Measurements from ENCODE around the gene TUBB2A.
"Not testable (repeated sequence)": the region's sequence is repeated elsewhere in the genome, so short reads cannot be mapped to it uniquely, and the experiment has no call there.

Gene TUBB2A

DNA sequence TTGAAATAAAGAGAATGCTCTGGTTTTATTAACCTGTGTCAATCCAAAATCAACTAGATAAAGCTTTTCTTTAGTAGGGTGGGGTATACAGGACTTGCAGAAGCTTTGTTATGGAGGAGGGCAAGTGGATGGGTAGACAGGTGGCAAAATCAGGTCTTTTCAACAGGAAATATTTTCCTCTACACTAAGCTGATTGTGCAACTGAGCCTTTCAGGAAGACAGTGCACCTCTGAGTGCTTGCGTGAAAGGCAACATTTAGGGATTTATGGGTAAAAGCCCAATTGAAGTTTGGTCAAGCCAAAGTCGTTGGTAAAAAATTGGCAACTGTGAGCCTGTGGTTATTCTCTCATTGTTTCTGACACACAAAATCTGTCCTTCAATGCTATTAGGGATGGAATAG is 23.8 kb upstream of the TUBB2A start:
- DNase-seq (ENCODE audit: low read depth in 4 of 4, low spot score in 1 of 4), result no peak

DNA sequence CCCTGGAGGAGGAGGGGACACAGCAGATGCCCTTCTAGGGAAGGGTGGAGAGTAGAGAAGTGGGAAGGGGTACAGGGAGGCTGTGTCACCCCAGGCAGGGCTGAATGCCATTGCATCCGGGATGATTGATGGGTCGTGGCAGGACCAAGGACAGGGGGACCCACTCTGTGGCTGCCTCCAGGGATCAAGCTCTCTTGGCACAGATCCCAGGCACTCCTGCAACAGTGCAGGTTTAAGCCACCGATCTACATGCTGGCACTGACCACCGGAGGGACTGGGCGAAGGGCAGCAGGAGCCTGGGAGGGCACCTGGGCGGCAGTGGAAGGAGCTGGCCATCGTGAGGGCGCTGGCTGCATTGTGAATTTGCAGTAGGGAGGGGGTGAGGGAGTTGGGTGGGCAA is 22.6 kb upstream of the TUBB2A start:
- DNase-seq (ENCODE audit: low read depth in 4 of 4, low spot score in 1 of 4), result not testable (repeated sequence)

DNA sequence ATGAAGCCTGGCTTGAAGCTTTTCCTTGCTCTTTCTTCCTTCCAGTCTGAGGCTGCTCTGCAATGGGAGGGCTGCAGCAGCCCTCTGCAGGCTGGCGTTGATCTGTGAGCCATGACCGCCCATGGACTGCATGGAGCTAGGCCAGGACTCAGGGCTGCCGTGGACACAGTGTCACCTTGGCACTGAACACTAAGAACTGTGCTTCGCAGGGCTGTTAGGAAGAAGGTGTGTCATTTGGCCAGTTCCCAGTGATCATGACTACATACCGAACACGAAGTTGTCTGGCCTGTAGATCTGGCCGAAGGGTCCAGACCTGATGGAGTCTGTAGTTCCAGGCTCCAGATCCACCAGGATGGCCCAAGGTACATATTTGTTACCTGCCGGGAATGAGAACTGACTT is 21.3 kb upstream of the TUBB2A start:
- not testable (repeated sequence) for DNase-seq (ENCODE audit: low read depth in 4 of 4, low spot score in 1 of 4)

DNA sequence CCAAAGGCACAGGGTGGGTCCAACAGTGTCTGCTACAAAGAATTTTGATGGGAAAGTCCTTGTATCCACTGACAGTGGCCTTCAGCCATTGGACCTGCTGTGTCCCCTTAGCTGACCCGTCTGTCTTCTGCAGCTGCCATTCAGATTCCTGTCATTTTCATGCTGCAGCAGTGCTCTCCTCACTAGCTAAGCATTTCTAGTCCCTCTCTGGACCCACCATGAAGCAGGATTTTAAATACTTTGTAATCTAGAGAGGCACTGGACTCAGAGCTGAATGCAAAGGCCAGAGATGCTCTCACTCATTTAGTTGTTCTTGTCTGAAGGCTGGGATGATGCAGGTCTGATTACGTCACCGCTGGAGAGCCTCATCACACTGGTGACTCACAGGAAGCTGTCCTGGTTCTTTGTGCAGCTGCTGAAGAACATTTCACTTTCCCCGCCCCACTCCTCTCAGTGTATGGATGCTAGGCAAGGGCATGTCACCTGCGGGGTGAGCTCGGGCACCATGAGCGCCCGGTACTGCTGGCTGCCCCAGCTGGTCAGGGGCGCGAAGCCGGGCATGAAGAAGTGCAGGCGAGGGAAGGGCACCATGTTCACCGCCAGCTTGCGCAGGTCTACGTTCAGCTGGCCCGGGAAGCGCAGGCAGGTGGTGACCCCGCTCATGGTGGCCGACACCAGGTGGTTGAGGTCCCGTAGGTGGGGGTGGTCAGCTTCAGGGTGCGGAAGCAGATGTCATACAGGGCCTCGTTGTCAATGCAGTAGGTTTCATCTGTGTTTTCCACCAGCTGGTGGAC is 19.4 kb upstream of the TUBB2A start:
- no peak for DNase-seq (ENCODE audit: low read depth in 4 of 4, low spot score in 1 of 4)

DNA sequence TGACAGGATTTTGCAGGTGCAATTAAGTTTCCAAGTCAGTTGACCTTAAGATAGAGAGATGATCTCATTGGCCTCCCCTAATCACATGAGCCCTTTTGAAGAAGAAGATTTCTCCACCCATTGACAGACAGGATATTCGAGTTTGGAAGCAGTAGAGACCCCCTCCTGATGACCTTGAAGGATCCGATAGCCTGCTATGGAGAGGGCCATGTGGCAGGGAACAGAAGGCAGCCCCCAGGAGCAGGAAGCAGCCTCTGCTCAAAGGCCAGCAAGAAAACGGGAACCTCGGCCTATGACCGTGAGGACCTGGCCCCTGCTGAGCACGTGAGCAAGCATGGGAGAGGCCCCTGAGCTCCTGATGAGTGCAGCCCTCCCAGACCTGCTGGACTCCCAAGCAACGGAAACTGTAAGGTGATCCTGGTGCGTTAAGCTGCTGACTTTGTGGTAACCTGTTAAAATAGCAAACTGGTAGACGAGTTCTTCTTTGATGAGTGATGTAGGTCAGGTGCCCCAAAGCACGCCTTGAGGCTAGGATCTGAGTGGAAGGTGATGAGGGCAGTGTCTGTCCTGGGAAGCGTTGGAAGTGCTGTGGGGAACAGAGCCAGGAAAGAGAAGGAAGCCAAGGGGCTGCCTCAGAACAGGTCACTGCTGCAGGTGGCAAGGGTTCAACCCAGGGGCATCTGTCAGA is 18.5 kb upstream of the TUBB2A start:
- DNase-seq (ENCODE audit: low read depth in 4 of 4, low spot score in 1 of 4), result no peak

DNA sequence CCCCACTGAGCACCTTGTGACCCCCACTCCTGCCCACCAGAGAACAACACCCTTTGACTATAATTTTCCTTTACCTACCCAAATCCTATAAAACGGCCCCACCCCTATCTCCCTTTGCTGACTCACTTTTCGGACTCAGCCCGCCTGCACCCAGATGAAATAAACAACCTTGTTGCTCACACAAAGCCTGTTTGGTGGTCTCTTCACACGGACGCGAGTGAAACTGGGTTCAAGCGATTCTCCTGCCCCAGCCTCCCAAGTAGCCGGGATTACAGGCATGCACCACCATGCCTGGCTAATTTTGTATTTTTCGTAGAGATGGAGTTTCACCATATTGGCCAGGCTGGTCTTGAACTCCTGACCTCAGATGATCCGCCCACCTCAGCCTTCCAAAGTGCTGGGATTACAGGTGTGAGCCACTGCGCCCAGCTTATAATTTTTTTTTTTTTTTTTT is 16.3 kb upstream of the TUBB2A start:
- not testable (repeated sequence) for DNase-seq (ENCODE audit: low read depth in 4 of 4, low spot score in 1 of 4)

DNA sequence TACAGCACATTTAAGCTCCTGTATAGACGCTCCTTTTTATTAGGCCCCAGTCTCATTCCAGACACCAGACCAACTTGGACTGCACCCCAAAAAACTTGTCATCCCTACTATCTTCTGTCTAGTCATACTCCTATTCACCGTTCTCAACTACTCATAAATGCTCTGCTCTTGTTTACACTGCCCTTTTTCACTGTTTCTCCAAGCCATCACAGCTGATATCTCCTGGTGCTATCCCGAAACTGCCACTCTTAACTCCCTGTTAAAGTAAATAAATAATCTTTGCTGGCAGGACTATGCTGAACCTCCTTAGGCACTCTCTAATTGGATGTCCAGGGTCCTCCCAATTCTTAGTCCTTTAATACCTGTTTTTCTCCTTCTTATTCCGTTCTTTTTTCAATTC is 15.4 kb upstream of the TUBB2A start:
- DNase-seq (ENCODE audit: low read depth in 4 of 4, low spot score in 1 of 4), result not testable (repeated sequence)

DNA sequence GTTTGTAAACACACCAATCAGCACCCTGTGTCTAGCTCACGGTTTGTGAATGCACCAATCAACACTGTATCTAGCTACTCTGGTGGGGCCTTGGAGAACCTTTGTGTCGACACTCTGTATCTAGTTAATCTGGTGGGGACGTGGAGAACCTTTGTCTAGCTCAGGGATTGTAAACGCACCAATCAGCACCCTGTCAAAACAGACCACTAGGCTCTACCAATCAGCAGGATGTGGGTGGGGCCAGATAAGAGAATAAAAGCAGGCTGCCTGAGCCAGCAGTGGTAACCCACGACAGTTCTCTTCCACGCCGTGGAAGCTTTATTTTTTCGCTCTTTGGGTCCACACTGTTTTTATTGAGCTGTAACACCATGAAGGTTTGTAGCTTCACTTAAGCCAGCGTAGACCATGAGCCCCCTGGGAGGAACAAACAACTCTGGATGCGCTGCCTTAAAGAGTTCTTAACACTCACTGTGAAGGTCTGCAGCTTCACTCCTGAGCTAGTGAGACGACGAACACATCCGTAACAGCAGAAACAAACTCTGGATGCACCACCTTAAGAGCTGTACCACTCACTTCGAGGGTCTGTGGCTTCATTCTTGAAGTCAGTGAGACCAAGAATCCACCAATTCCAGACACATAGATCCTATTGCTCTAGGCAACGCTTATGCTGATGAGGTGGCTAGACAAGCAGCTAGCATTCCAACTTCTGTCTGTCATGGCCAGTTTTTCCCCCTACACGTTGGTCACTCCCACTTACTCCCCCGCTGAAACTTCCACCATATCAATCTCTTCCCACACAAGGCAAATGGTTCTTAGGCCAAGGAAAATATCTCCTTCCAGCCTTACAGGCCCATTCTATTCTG is 14.2 kb upstream of the TUBB2A start:
- DNase-seq (ENCODE audit: low read depth in 4 of 4, low spot score in 1 of 4), result not testable (repeated sequence)

DNA sequence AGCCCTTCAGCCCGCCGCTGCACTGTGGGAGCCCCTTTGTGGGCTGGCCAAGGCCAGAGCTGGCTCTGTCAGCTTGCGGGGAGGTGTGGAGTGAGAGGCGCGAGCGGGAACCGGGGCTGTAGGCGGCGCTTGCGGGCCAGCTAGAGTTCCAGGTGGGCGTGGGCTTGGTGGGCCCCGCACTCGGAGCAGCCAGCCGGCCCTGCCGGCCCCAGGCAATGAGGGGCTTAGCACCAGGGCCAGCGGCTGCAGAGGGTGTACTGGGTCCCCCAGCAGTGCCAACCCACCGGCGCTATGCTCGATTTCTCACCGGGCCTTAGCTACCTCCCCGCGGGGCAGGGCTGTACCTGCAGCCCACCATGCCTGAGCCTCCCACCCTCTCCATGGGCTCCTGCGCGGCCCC is 13.3 kb upstream of the TUBB2A start:
- not testable (repeated sequence) for DNase-seq (ENCODE audit: low read depth in 4 of 4, low spot score in 1 of 4)

DNA sequence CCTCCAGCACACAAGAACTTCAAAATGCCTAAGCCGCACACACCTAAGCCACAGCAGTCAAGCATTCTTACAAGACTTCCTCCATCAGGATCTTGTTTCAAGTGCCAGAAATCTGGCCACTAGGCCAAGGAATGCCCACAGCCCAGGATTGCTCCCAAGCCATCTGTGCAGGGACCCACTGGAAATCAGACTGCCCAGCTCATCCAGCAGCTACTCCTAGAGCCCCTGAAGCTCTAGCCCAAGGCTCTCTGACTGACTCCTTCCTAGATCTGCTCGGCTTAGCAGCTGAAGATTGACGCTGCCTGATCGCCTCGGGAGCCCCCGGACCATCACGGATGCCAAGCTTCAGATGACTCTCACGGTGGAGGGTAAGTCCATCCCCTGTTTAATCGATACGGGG is 10.7 kb upstream of the TUBB2A start:
- DNase-seq (ENCODE audit: low read depth in 4 of 4, low spot score in 1 of 4), result not testable (repeated sequence)

DNA sequence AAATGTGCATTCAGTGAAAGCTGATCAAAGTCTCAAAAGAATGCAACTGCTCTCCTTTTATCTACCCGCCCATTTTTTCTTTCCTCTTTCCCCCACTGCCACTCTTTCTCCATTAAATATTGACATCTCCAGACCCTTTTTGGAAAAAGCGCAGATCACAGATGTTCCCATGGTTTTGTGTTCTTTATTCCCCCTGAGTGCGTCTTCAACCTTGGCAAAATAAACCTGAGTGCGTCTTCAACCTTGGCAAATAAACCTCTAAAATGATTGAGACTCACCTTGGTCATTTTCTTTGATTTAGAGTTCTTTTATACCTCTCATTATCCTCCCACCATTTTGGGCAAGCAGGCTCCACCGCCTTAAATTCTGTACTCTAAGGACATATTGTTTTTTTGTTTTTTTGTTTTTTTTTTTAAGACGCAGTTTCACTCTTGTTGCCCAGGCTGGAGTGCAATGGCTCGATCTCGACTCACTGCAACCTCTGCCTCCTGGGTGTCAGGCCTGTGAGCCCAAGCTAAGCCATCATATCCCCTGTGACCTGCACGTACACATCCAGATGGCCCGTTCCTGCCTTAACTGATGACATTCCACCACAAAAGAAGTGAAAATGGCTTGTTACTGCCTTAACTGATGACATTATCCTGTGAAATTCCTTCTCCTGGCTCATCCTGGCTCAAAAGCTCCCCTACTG is 9.3 kb upstream of the TUBB2A start:
- DNase-seq (ENCODE audit: low read depth in 4 of 4, low spot score in 1 of 4), result not testable (repeated sequence)

DNA sequence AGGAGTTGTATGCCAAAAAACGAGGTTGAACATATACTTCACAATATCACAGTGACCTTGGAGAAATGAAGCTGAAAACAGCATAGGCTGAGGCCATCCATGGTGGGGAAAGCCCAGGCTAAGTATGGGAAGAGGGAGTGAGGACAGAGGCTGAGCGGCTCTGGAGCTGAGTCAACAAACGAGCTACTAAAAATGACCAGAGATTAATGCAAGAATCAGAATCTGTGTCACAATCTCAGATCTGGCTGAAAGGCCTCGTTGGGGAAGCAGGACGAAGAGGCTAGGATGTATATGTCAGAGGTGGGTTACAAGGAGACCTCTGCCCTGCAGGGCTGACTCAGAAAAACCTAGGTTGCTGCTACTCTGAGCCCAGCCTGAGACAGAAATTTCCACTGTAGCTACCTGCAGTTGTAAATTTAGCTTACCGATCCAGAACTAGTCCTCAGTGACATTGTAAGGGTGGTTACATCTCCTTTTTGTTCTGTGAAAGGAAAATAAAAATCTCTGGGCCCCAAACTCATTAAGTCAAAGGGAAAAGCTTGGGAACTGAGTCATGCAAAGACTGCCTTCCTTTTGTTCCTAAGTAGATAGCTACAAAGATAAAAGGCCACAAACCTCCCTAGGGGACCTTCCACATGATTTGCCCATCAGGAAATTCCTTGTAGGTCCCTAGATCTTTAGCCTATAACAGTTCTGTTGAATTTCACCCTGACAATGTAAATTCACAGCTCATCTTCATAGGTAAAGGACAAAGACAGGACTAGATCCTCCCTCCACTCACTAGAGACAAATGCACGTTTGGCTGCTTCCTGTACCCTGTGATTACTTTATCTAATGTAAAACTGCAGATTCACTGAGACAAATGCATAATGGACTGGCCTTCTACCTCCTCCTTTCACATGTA is 8.5 kb upstream of the TUBB2A start:
- no peak for DNase-seq (ENCODE audit: low read depth in 4 of 4, low spot score in 1 of 4)

DNA sequence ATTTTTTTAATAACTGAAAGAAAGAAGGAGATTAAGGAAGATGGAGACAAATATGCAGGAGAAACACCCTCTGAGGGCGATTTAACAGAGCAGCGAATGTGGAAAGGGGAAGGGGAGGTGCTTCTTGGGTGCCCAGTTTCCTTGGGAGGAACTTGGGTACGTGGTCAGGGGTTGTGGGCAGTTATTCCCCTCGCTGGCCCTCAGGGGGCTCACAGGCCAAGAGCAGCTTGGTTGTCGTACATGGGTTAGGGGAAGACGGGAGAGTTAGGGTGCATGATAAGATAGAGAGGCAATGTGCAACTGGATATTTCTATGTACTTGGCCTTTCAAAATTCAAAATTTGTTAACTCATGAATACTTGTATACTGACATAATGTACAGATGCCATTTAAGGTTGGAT is 7.0 kb upstream of the TUBB2A start:
- no peak for DNase-seq (ENCODE audit: low read depth in 4 of 4, low spot score in 1 of 4)

DNA sequence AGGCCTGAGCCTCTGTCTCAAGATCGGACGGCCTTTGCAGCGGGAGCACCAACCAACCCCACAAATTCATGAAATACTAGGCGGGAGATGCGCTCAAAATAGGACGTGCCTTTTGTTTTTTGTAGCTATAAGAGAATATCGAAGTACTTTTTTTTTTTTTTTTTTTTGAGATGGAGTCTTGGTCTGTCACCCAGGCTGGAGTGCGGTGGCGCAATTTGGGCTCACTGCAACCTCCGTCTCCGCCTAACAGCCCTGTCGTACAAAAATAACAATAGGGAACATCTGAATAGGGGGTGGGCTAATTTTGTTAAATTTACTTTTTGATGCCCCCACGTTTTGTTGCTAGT is 5.9 kb upstream of the TUBB2A start:
- no peak for DNase-seq (ENCODE audit: low read depth in 4 of 4, low spot score in 1 of 4)

DNA sequence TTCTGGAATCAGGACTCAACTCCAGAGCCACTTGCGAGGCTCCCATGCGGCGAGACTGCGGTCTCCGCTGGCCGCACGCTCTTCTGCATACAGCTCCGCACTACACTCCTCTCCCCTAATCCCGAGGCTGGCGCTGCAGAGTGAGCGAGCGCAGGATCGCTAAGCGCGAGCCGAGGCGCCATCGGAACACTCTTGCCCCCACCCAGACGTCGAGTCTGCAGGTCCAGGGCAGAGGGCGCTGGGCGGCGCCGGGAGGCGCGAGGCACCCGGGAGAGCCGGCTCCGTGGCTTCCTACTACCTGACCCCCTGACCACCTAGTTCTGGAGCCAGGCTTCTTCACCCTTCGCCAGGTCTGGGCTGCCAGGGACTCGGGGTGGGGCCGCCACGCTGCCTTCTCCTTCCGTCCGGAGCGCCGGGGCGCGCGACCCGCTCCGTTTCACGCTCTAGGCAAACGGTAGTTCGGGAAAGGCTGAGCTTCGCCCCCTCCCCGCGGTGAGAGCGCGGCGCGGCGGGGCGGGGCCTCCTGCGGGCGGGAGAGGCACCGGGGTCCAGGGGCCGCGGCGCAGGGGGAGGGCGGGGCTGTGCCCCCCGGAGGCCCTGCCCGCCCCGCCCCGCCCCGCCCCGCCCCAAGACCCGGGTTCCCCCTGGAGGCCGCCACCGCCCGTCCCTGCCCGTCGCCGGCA is 5.4 kb upstream of the TUBB2A start:
- DNase-seq (ENCODE audit: low read depth in 4 of 4, low spot score in 1 of 4), result peak in 1 of 4 experiments; percentile 32

DNA sequence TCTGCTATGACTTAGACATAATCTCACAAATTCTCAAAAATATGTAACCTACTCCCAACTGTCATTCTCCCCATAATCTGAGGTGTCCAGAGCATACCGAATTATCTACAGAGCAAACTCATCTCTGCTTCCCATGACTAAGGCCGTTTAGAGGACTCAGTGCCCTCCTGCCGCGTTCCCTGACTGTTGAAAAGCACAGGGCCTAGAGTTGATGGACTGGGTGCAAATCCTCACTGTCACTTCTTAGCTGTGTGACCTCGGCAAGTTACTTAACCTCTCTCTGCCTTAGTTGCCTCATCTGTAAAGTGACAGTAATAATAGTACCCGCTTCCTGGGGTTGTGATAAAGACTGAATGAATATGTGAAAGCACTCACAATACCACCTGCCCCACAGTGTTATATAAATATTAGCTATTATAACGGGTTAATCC is 4.7 kb upstream of the TUBB2A start:
- DNase-seq (ENCODE audit: low read depth in 4 of 4, low spot score in 1 of 4), result no peak

DNA sequence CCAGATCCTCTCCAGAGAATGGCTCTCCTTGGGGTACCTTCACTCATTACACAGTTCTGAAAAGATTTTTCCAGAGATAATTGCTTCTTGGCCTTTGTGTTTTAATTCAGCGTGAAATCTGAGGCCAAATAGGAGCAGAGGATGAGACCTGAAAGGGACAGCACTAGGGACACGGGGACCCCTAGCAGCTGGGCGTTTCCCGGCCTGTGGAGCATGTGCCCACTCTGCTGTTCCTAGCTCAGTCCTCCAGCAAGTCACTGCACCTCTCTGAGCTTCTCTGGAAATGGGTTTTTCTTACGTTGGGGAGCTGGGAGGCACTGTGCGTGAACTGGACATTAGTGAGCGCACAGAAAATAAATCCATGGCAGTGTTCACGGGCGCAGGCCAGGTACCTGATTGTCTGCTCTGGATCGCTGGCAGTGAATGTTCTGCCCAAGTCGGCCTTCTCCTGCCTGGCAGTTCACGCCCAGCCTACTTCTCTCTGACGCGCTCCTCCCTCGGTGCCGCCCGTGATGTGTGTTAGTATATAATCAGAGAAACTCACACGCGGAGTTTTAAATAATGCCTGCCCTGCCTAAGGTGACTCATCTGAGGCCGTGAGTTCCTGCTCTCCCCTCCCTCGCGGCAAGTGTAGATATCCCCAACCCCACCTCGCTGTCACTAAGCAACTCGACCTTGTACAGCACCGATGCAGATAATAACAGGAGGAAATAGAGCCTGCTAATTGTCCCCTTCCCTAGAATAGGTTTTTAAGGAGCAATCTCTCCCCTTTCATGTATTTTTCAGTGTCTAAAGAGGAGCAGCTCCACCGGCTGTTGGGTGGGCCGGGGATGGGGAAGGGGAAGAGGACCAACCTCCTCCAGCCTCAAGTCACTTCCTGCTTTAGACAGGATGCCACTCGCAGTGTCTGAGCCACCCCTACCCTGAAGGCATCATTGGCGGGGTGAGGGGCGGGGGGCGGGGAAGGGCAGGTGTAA is 2.7 kb upstream of the TUBB2A start:
- DNase-seq (ENCODE audit: low read depth in 4 of 4, low spot score in 1 of 4), result peak in 2 of 4 experiments; percentile 29 to 42

Data from stimulated activated CD4-positive, alpha-beta T cell treated with anti-CD3 and anti-CD28 coated beads, Interleukin-1b, Interleukin-23, amount 100 ng/mL, for 24 hours (primary cell).